Keratinocyte (primary cell): ENCODE data around the gene GAD2.

ENCODE experiments used
- CTCF ChIP-seq, 3 experiments: IDR thresholded peaks in 1 of 3; conservative IDR thresholded peaks in 1 of 3; optimal IDR thresholded peaks in 1 of 3; 2 replicates in 2 of 3; 3 replicates in 1 of 3; pipeline versions ENCODE3 to v1.5.1; 2011; ENCODE audit warnings: low read length in 3 of 3, mild to moderate bottlenecking in 3 of 3, moderate library complexity in 2 of 3, control low read depth in 1 of 3, inconsistent platforms in 1 of 3; ENCODE audit not compliant: insufficient read depth in 2 of 3; ENCODE audit errors: extremely low read depth in 1 of 3
- EZH2 ChIP-seq: IDR thresholded peaks from one replicate; pipeline ENCODE4 v1.6.1; 2012; ENCODE audit warnings: inconsistent platforms, mild to moderate bottlenecking, low read length, moderate library complexity

GRCh38 chr10:26243351-26243720, 26.8 kb downstream of the GAD2 start:
- TF ChIP-seq EZH2 = no peak
- TF ChIP-seq CTCF (optimal IDR thresholded peaks at IDR 0.05 in 1 of 3, IDR thresholded peaks at IDR 0.05 in 1 of 3, conservative IDR thresholded peaks at IDR 0.05 in 1 of 3; ENCODE audit: extremely low read depth in 1 of 3, insufficient read depth in 2 of 3, low read length in 3 of 3) = no peak
